Upper lobe of left lung (tissue), 6 donors: ENCODE data around the gene KIRREL2. TPM values are rescaled to one million over a fixed set of nuclear protein-coding genes. Genes with fewer than 3 reads are reported as not detected.

Source experiments
- ATAC-seq, 2 donors: fragments of 200-7000 bp; cut with Tn5 transposase; one replicate each; pipeline ENCODE4 v1.9.1; 2022; ENCODE audit warnings: mild to moderate bottlenecking in 2 of 2, moderate library complexity in 2 of 2; ENCODE audit not compliant: low FRiP score in 2 of 2
- DNase-seq, 2 donors: peaks; one replicate each; pipeline ENCODE4 v3.0.0-alpha.2; 2019 to 2020
- H3K27ac ChIP-seq, 4 donors: fragments of 200-600 bp; sonication (generic); one replicate each; pipeline ENCODE4 v1.5.1; 2016 to 2019
- H3K27me3 ChIP-seq, 4 donors: fragments of 200-600 bp; sonication (generic); one replicate each; pipeline ENCODE4 v1.5.1; 2017 to 2019
- H3K36me3 ChIP-seq, 4 donors: fragments of 200-600 bp; sonication (generic); one replicate each; pipeline ENCODE4 v1.5.1; 2016 to 2019
- H3K4me1 ChIP-seq, 4 donors: fragments of 200-600 bp; sonication (generic); one replicate each; pipeline ENCODE4 v1.5.1; 2018 to 2019
- H3K4me3 ChIP-seq, 4 donors: fragments of 200-600 bp; sonication (generic); one replicate each; pipeline ENCODE4 v1.5.1; 2017 to 2019; ENCODE audit warnings: mild to moderate bottlenecking in 2 of 4, moderate library complexity in 1 of 4
- H3K9me3 ChIP-seq, 4 donors: fragments of 200-600 bp; sonication (generic); one replicate each; pipeline ENCODE4 v1.5.1; 2018 to 2019
- EP300 ChIP-seq, 4 donors: sonication (generic); formaldehyde crosslinking; IDR thresholded peaks; one replicate each; pipeline ENCODE4 v1.5.1; 2017; ENCODE audit warnings: antibody characterized with exemption in 4 of 4, control low read depth in 2 of 4
- POLR2A ChIP-seq, 4 donors: fragments of 450-650 bp; IDR thresholded peaks; one replicate each; pipeline ENCODE4 v1.5.1; 2016 to 2017; ENCODE audit warnings: antibody characterized with exemption in 4 of 4, mild to moderate bottlenecking in 2 of 4
- POLR2AphosphoS5 ChIP-seq, 2 donors: sonication (generic); formaldehyde crosslinking; IDR thresholded peaks; one replicate each; pipeline ENCODE4 v1.5.1; 2017; ENCODE audit warnings: antibody characterized with exemption in 2 of 2
- WGBS, 2 donors: methylation state at CpG; one replicate each; pipeline ENCODE4 v1.1.5; 2017 to 2018; 5-methylcytosine and 5-hydroxymethylcytosine counted together
- total RNA-seq, 6 donors: library from RNA; depleted of rRNA in 4 of 6; stranded (reverse); fragments of >200 nt in 4 of 6; gene quantifications; one replicate each; pipeline versions ENCODE4 v1.1.0 to v1.2.1, GENCODE V29; 2016 to 2021
- TF ChIP-seq, protein P1 (sequence below), 6 experiments: fragments of 450-650 bp in 4 of 6; fragments of 200-600 bp in 2 of 6; sonication (generic) in 2 of 6; IDR thresholded peaks; one replicate each; pipeline ENCODE4 v1.5.1; 2016 to 2019; ENCODE audit warnings: antibody characterized with exemption in 6 of 6
- donor health status: DM: no; HTN: no; CAD: no; lungs with moderate emphysema.
- donor health status: DM: no; HTN: yes; CAD: no; lungs with severe emphysema.

KIRREL2 gene
- total RNA-seq, 6 donors from 2014 or later, result 0.07 TPM; not detected in 5

DNA sequence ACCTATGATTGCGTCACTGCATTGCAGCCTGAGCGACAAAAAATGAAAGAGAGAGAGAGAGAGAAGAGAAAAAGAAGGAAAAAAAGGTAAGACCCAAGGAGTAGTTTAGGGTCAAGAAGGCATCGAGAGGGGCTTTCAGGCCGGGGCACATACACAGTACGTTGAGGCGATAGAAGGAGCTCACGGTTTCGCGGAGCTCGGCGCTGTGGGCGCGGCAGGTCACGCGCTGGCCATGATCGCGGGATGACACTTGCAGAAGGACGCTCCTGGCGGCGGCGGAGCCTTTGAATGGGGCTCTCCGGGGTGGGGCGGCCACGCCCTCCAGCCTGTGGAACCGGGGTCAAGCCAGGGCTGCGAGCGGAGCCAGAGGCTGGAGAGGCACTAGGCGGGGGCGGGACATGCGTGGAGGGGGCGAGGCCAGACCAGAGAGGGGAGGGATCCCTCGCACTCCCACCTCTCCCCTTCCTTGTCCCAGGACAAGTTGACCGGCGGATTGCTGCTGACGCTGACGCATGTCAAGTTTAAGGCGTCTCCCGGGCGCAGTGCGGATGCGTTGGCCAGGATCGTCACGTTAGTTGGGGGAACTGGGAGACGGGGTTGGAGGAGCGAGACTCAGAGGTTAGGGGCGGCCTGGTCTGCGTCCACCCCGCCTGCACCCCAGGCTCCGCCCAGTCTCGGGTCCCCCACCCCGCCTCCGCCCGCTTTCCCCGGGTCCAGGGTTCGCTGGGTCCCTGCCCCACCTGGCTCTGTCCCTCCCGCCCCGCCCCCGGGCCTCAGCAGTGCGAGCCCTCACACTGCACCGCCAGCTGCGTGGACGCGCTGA lies 11.3 kb upstream of the KIRREL2 start:
- no peaks in the 10 kb centered on the region for H3K36me3 ChIP-seq
- WGBS, 2 donors, result 4 to 7% methylated on average over 28 to 57 of the region's 63 CpGs
- ATAC-seq (peak in 1 of 2 donors; percentile 63), DNase-seq (peak in 1 of 2 donors; percentile 85)
- TF ChIP-seq POLR2A (IDR thresholded peaks at IDR 0.05), result no peak
- no peak for TF ChIP-seq EP300 (IDR thresholded peaks at IDR 0.05)
- TF ChIP-seq, protein P1, sequence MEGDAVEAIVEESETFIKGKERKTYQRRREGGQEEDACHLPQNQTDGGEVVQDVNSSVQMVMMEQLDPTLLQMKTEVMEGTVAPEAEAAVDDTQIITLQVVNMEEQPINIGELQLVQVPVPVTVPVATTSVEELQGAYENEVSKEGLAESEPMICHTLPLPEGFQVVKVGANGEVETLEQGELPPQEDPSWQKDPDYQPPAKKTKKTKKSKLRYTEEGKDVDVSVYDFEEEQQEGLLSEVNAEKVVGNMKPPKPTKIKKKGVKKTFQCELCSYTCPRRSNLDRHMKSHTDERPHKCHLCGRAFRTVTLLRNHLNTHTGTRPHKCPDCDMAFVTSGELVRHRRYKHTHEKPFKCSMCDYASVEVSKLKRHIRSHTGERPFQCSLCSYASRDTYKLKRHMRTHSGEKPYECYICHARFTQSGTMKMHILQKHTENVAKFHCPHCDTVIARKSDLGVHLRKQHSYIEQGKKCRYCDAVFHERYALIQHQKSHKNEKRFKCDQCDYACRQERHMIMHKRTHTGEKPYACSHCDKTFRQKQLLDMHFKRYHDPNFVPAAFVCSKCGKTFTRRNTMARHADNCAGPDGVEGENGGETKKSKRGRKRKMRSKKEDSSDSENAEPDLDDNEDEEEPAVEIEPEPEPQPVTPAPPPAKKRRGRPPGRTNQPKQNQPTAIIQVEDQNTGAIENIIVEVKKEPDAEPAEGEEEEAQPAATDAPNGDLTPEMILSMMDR (IDR thresholded peaks at IDR 0.05), result no peak
- peaks cover 11 to 21% (median 14%) of the 10 kb centered on the region in 4 donors for H3K4me1 ChIP-seq
- no peaks in the 10 kb centered on the region for H3K9me3 ChIP-seq
- H3K27me3 ChIP-seq, result peaks cover 0 to 40% (median 12%) of the 10 kb centered on the region in 4 donors
- no peak overlapping the region for H3K27ac ChIP-seq
- H3K4me3 ChIP-seq, result peak overlapping the region in 3 of 4 donors; percentile 12 to 32 (median 29)

DNA sequence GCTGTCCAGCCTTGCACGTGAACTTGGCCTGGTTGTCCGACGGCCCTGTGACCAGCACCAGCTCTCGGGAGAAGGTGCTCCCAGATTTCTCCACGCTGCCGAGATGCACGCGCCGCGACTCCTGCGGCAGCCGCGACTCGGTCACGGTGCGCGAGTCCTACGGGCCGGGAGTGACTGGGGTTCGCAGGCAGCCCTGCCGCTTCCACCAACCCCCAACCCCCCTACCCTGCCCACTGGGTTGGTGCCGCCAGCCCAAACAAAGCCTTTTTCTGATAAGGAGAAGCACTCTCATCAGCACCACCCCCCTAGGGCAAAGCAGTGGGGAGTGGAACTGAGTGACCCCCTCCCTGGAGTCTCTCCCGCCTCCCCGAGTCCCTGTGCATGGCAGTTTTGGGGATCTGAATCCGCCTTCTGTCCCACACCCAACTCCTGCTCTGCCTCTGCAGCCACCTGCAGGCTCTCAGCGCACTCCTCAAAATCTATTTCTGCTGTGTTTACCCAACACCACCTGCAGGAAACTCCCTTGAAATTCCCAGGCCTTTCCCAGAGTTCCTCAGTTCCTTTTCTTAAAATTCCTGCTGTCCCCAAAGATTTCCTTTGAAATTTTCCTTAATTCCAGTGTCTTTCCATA lies 10.6 kb upstream of the KIRREL2 start:
- H3K4me3 ChIP-seq, result peak overlapping the region in 3 of 4 donors; percentile 12 to 32 (median 29)
- H3K27ac ChIP-seq, result no peak overlapping the region

DNA sequence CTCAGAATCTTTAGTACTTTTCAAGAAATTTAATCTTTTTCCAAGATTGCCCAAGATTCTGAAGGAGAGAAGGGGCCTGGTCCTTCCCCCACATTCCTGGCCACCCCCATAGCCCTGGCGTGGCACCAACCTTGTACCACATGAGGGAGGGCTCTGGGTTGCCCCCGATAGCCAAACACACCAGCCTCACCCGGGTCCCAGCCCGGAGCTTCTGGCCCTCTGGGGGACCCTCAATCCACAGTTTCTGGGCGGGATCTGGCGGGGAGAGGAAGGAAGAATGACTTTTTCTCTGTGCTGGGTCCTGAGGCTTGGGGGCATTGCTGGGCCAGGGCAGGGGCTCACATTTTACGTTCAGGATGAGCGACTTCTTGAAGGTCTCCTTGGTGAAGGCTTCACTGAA lies 8.8 kb upstream of the KIRREL2 start:
- H3K4me3 ChIP-seq, result no peak overlapping the region
- no peaks in the 10 kb centered on the region for H3K9me3 ChIP-seq
- TF ChIP-seq POLR2A (IDR thresholded peaks at IDR 0.05), result no peak
- TF ChIP-seq, protein P1 (IDR thresholded peaks at IDR 0.05), result no peak
- no peak for TF ChIP-seq EP300 (IDR thresholded peaks at IDR 0.05)
- TF ChIP-seq POLR2AphosphoS5 (IDR thresholded peaks at IDR 0.05), result no peak
- H3K36me3 ChIP-seq, result no peaks in the 10 kb centered on the region
- H3K4me1 ChIP-seq, result peaks cover 11 to 21% (median 14%) of the 10 kb centered on the region in 4 donors
- peaks cover 0 to 39% (median 12%) of the 10 kb centered on the region in 4 donors for H3K27me3 ChIP-seq
- ATAC-seq, result no peak
- no peak for DNase-seq
- no peak overlapping the region for H3K27ac ChIP-seq
- 79 to 92% methylated on average over 5 to 8 of the region's 8 CpGs for WGBS, 2 donors

More for the DNA sequence above, 10.6 kb upstream of the KIRREL2 start:
- Histone ChIP-seq H3K36me3 (no peaks in the 10 kb centered on the region), H3K27me3 (peaks cover 0 to 40% (median 12%) of the 10 kb centered on the region in 4 donors), H3K4me1 (peaks cover 11 to 21% (median 14%) of the 10 kb centered on the region in 4 donors), H3K9me3 (no peaks in the 10 kb centered on the region)
- no peak for TF ChIP-seq POLR2AphosphoS5 (IDR thresholded peaks at IDR 0.05)
- TF ChIP-seq POLR2A (IDR thresholded peaks at IDR 0.05), result no peak
- TF ChIP-seq, protein P1 (IDR thresholded peaks at IDR 0.05), result no peak
- TF ChIP-seq EP300 (IDR thresholded peaks at IDR 0.05), result no peak
- DNase-seq, result no peak
- no peak for ATAC-seq
- 1 to 21% methylated on average over 4 to 25 of the region's 26 CpGs for WGBS, 2 donors

DNA sequence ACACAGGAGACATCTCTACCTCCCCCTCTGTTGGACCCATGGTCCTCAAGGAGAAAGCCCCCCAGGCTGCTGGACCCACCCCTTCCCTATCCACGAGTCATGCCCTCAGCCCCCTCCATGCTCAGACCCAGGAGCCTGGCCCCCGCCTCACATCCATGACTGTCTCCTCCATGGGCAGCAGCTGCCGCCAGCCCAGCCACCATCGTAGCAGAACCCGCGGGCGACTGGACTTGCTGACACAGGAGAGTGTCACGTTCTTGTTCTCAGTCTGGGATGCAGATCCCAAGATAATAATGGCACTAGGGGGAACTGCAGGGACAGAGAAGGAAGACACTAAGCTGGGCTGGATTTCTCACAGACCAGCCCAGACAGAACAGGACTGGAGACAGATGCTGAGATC lies 8.2 kb upstream of the KIRREL2 start:
- Histone ChIP-seq H3K4me1 (peaks cover 11 to 21% (median 14%) of the 10 kb centered on the region in 4 donors), H3K27me3 (peaks cover 0 to 33% (median 12%) of the 10 kb centered on the region in 4 donors), H3K9me3 (no peaks in the 10 kb centered on the region), H3K36me3 (no peaks in the 10 kb centered on the region), H3K4me3 (no peak overlapping the region), H3K27ac (no peak overlapping the region)
- TF ChIP-seq POLR2A (IDR thresholded peaks at IDR 0.05) (no peak), EP300 (IDR thresholded peaks at IDR 0.05) (no peak), POLR2AphosphoS5 (IDR thresholded peaks at IDR 0.05) (no peak)
- TF ChIP-seq, protein P1 (IDR thresholded peaks at IDR 0.05), result no peak
- ATAC-seq (no peak), DNase-seq (no peak)
- 72 to 73% methylated on average over 4 to 6 of the region's 8 CpGs for WGBS, 2 donors
